ENCODE data around the gene EREG.

DNA sequence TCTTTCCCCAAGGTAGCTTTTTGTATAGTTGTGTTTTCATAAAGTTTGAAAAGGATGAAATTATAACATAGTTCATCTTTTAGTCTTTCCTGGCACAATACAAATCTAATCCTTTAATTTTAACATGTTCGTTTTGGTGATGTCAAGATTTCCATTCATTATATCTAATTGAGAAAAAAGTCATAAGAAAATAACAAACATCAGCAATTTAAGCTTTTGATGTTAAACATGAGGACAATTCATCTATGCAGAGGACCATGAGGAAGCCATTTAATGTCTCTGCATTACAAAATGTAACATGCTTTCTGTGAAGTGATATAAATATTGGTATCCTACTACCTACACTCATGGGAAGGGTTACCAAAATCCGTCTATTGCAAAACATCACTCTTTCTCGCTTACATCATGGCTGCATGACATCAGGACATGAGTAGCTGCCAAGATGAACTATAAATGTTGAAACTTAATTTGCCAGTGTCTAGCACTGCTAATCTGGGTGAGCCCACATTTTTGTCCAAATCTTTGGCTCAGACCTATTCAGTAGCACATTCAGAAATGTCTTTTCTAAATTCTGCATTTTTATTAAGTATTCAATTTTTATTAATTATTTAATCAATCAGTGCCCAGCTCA is 47.2 kb upstream of the EREG start:
- no peak for TF ChIP-seq POLR2AphosphoS5 (IDR thresholded peaks at IDR 0.05)
- no peak for TF ChIP-seq POLR2A (IDR thresholded peaks at IDR 0.05)
